Left lung (tissue), 10 donors: ENCODE measurements around the gene EVL. TPM values are rescaled to one million over a fixed set of nuclear protein-coding genes. Genes with fewer than 3 reads are reported as not detected.

Experiments used
- ATAC-seq: fragments of 200-7000 bp; cut with Tn5 transposase; one replicate; pipeline ENCODE4 v1.9.1; 2020; ENCODE audit warnings: moderate library complexity
- DNase-seq, 4 donors: peaks; one replicate each; pipeline ENCODE4 v3.0.0-alpha.2; 2013 to 2020
- H3K27ac ChIP-seq, 2 donors: fragments of 200-600 bp; sonication (generic) in 1 of 2; one replicate each; pipeline versions ENCODE4 v1.5.0 to v1.8.0; 2020 to 2021
- H3K27me3 ChIP-seq, 2 donors: fragments of 200-600 bp; sonication (generic) in 1 of 2; one replicate each; pipeline versions ENCODE4 v1.5.0 to v1.8.0; 2020 to 2021
- H3K36me3 ChIP-seq, 2 donors: fragments of 200-600 bp; sonication (generic) in 1 of 2; one replicate each; pipeline versions ENCODE4 v1.5.0 to v1.8.0; 2020 to 2021
- H3K4me1 ChIP-seq, 2 donors: fragments of 200-600 bp; one replicate each; pipeline ENCODE4 v1.8.0; 2021
- H3K4me3 ChIP-seq, 2 donors: fragments of 200-600 bp; sonication (generic) in 1 of 2; one replicate each; pipeline versions ENCODE4 v1.5.0 to v1.8.0; 2020 to 2021; ENCODE audit warnings: mild to moderate bottlenecking in 1 of 2
- H3K9me3 ChIP-seq, 2 donors: fragments of 200-600 bp; sonication (generic) in 1 of 2; one replicate each; pipeline versions ENCODE4 v1.5.0 to v1.8.0; 2020 to 2021
- intact Hi-C, 2 donors: fragments of 100-400 bp; cut with DNase I; formaldehyde crosslinking; loops; one replicate each; pipeline versions ENCODE4 v1.11.2 to v1.14.2; 2022
- polyA plus RNA-seq, 6 donors: library from polyadenylated mRNA; unstranded; fragments of 120-200 nt; gene quantifications; one replicate each; pipeline ENCODE4 v1.2.1, GENCODE V29; 2013; ENCODE audit not compliant: insufficient read length in 6 of 6
- total RNA-seq, 2 donors: library from RNA; stranded (reverse); fragmentation: NEBNext Ultra II Directional; extraction: Animal tissue kit (Norgen Biotek cat#: 25700); gene quantifications; one replicate each; pipeline ENCODE4 v1.2.1, GENCODE V29; 2021
- TF ChIP-seq, protein P1 (sequence below), 2 donors: fragments of 200-600 bp; sonication (generic) in 1 of 2; IDR thresholded peaks; one replicate each; pipeline versions ENCODE4 v1.5.0 to v1.8.0; 2021; ENCODE audit warnings: antibody characterized with exemption in 2 of 2
- donor health status: DM: no; HTN: yes; CAD: no.
- donor health status: DM: no; HTN: no; CAD: no.

EVL gene
- total and polyA plus RNA-seq, 8 donors: 60.2 to 264 (median 197) TPM

DNA sequence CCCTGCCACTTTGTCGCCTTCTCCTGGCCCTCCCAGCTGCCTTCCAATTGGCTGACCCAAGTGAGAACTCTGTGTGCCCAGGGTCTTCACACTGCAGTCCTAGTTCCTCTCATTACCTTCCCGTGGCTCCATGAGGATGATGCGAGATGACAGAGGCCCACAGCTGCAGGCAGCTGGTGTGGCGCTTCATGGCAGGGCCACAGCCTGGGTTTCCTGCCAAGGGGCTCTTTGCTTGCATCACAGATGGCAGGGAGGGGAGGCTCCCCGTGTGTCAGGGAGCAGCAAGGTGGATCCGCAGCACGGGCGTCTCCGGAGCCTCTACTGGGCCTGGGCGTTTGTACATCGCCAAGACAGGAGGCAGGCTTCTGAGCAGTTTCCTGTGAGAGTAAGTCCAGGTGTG, 65.3 kb downstream of the EVL start:
- TF ChIP-seq, protein P1, sequence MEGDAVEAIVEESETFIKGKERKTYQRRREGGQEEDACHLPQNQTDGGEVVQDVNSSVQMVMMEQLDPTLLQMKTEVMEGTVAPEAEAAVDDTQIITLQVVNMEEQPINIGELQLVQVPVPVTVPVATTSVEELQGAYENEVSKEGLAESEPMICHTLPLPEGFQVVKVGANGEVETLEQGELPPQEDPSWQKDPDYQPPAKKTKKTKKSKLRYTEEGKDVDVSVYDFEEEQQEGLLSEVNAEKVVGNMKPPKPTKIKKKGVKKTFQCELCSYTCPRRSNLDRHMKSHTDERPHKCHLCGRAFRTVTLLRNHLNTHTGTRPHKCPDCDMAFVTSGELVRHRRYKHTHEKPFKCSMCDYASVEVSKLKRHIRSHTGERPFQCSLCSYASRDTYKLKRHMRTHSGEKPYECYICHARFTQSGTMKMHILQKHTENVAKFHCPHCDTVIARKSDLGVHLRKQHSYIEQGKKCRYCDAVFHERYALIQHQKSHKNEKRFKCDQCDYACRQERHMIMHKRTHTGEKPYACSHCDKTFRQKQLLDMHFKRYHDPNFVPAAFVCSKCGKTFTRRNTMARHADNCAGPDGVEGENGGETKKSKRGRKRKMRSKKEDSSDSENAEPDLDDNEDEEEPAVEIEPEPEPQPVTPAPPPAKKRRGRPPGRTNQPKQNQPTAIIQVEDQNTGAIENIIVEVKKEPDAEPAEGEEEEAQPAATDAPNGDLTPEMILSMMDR (IDR thresholded peaks at IDR 0.05): no peak
- no peak overlapping the region for H3K4me3 ChIP-seq
- intact Hi-C loops: no loop called here
- no peak for ATAC-seq
- no peak overlapping the region for H3K27ac ChIP-seq
- H3K36me3 ChIP-seq: peaks cover 0 to 82% of the 10 kb centered on the region in 2 donors
- no peaks in the 10 kb centered on the region for H3K9me3 ChIP-seq
- no peaks in the 10 kb centered on the region for H3K27me3 ChIP-seq
- no peak for DNase-seq
- H3K4me1 ChIP-seq: peaks cover 0 to 4% of the 10 kb centered on the region in 2 donors

- Histone ChIP-seq H3K27me3 (no peaks in the 10 kb centered on the region), H3K27ac (no peak overlapping the region), H3K36me3 (peaks cover 0 to 84% of the 10 kb centered on the region in 2 donors), H3K9me3 (no peaks in the 10 kb centered on the region), H3K4me1 (peaks cover 0 to 4% of the 10 kb centered on the region in 2 donors), H3K4me3 (no peak overlapping the region)
- DNase-seq (no peak), ATAC-seq (peak; percentile 68)
- TF ChIP-seq, protein P1 (IDR thresholded peaks at IDR 0.05): no peak
- intact Hi-C loops: no loop called here
Measured at GRCh38 chr14:100131181-100131580, 66.0 kb downstream of the EVL start.

- Histone ChIP-seq H3K4me1 (peaks cover 0 to 4% of the 10 kb centered on the region in 2 donors), H3K4me3 (no peak overlapping the region), H3K9me3 (no peaks in the 10 kb centered on the region), H3K27me3 (no peaks in the 10 kb centered on the region), H3K36me3 (peaks cover 0 to 88% of the 10 kb centered on the region in 2 donors), H3K27ac (no peak overlapping the region)
- intact Hi-C loops: no loop called here
- peak in 1 of 4 donors; percentile 57 for DNase-seq
- ATAC-seq: peak; percentile 65
- TF ChIP-seq, protein P1 (IDR thresholded peaks at IDR 0.05): no peak
Measured at GRCh38 chr14:100132161-100132902, 67.1 kb downstream of the EVL start.

- intact Hi-C loops: no loop called here
- Histone ChIP-seq H3K27ac (no peak overlapping the region), H3K9me3 (no peaks in the 10 kb centered on the region), H3K36me3 (peaks cover 0 to 90% of the 10 kb centered on the region in 2 donors), H3K4me3 (no peak overlapping the region), H3K27me3 (no peaks in the 10 kb centered on the region), H3K4me1 (peaks cover 0 to 4% of the 10 kb centered on the region in 2 donors)
- no peak for ATAC-seq
- no peak for DNase-seq
- TF ChIP-seq, protein P1 (IDR thresholded peaks at IDR 0.05): no peak
Measured at GRCh38 chr14:100132903-100133510, 67.8 kb downstream of the EVL start.

DNA sequence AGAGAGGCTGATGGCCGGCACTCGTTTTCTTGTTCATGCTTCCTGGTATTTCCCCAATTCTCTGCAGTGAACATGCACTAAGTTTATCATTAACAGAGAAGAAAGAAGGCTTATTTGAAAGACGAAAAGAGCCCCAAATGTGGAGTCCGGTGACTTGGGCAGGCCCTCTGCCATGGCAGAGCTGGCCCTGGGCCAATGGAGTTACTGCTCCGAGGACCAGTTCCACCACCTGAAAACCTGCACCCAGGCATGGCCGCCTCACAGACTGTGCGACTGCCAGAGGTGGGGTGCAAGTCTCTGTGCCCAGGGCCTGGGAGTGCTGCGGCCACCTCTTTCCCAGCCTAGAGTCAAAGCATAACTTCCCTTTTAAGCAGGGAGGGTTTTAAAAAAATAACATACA, 69.4 kb downstream of the EVL start:
- H3K36me3 ChIP-seq: peaks cover 0 to 80% of the 10 kb centered on the region in 2 donors
- no peak for ATAC-seq
- no peak overlapping the region for H3K27ac ChIP-seq
- H3K4me1 ChIP-seq: peaks cover 0 to 4% of the 10 kb centered on the region in 2 donors
- TF ChIP-seq, protein P1 (IDR thresholded peaks at IDR 0.05): no peak
- no peak overlapping the region for H3K4me3 ChIP-seq
- intact Hi-C loops: no loop called here
- no peaks in the 10 kb centered on the region for H3K9me3 ChIP-seq
- no peaks in the 10 kb centered on the region for H3K27me3 ChIP-seq
- peak in 1 of 4 donors; percentile 64 for DNase-seq
